Measurements from ENCODE around the gene METTL14. TPM values are rescaled to one million over a fixed set of nuclear protein-coding genes. Genes with fewer than 3 reads are reported as not detected.
A peak's percentile ranks its signal among the peaks of the same experiment; 100 is the strongest.

Gene METTL14
- total and polyA plus RNA-seq, 3 experiments from 2014 or later = 36.7 to 46.8 (median 42.9) TPM

- H3K27me3 Mint-ChIP-seq = no peaks in the 10 kb centered on the region
- H3K4me3 Mint-ChIP-seq = no peak overlapping the region
These were observed 52.9 kb downstream of the METTL14 start for GRCh38 chr4:118738090-118738489.

GRCh38 chr4:118739022-118739713, 54.0 kb downstream of the METTL14 start:
- peaks cover 20% of the 10 kb centered on the region for H3K36me3 ChIP-seq (ENCODE audit: insufficient read depth, low read length)
- no peaks in the 10 kb centered on the region for H3K4me1 ChIP-seq (ENCODE audit: insufficient read depth, low read length)
- ChIA-PET POLR2A (no interaction called here), CTCF (no interaction called here)
- Mint-ChIP-seq H3K4me1 (no peaks in the 10 kb centered on the region), H3K27ac (no peak overlapping the region), H3K4me3 (no peak overlapping the region), H3K27me3 (no peaks in the 10 kb centered on the region), H3K36me3 (peaks cover 11 to 76% (median 24%) of the 10 kb centered on the region in 3 donors), H3K9me3 (no peaks in the 10 kb centered on the region)
- H3K4me3 ChIP-seq (ENCODE audit: low read length) = no peak overlapping the region
- H3K9me3 ChIP-seq (ENCODE audit: low read length) = no peaks in the 10 kb centered on the region
- no peak for DNase-seq
- no peaks in the 10 kb centered on the region for H3K27me3 ChIP-seq (ENCODE audit: insufficient read depth, low read length, poor library complexity, severe bottlenecking)
- H3K27ac ChIP-seq (ENCODE audit: low read depth, low read length) = no peak overlapping the region

More at GRCh38 chr4:118738090-118738489, 52.9 kb downstream of the METTL14 start:
- no peaks in the 10 kb centered on the region for H3K4me1 Mint-ChIP-seq
- Histone ChIP-seq H3K4me1 (ENCODE audit: insufficient read depth, low read length) (no peaks in the 10 kb centered on the region), H3K36me3 (ENCODE audit: insufficient read depth, low read length) (peaks cover 20% of the 10 kb centered on the region), H3K27me3 (ENCODE audit: insufficient read depth, low read length, poor library complexity, severe bottlenecking) (no peaks in the 10 kb centered on the region), H3K4me3 (ENCODE audit: low read length) (no peak overlapping the region), H3K9me3 (ENCODE audit: low read length) (no peaks in the 10 kb centered on the region), H3K27ac (ENCODE audit: low read depth, low read length) (no peak overlapping the region)
- no peak for DNase-seq
- CTCF ChIA-PET = no interaction called here
- POLR2A ChIA-PET = no interaction called here
- H3K9me3 Mint-ChIP-seq = no peaks in the 10 kb centered on the region
- H3K36me3 Mint-ChIP-seq = peaks cover 7 to 74% (median 20%) of the 10 kb centered on the region in 3 donors
- H3K27ac Mint-ChIP-seq = no peak overlapping the region

GRCh38 chr4:118740869-118741268, 55.7 kb downstream of the METTL14 start:
- ChIA-PET CTCF (no interaction called here), POLR2A (no interaction called here)
- Histone ChIP-seq H3K9me3 (ENCODE audit: low read length) (no peaks in the 10 kb centered on the region), H3K4me3 (ENCODE audit: low read length) (no peak overlapping the region), H3K36me3 (ENCODE audit: insufficient read depth, low read length) (peaks cover 20% of the 10 kb centered on the region), H3K27me3 (ENCODE audit: insufficient read depth, low read length, poor library complexity, severe bottlenecking) (no peaks in the 10 kb centered on the region), H3K27ac (ENCODE audit: low read depth, low read length) (no peak overlapping the region), H3K4me1 (ENCODE audit: insufficient read depth, low read length) (no peaks in the 10 kb centered on the region)
- Mint-ChIP-seq H3K27ac (no peak overlapping the region), H3K36me3 (peaks cover 11 to 80% (median 22%) of the 10 kb centered on the region in 3 donors), H3K4me3 (no peak overlapping the region), H3K9me3 (no peaks in the 10 kb centered on the region), H3K4me1 (no peaks in the 10 kb centered on the region), H3K27me3 (no peaks in the 10 kb centered on the region)
- no peak for DNase-seq

GRCh38 chr4:118741301-118741855, 56.2 kb downstream of the METTL14 start:
- H3K9me3 Mint-ChIP-seq = no peaks in the 10 kb centered on the region
- no peaks in the 10 kb centered on the region for H3K4me1 Mint-ChIP-seq
- Histone ChIP-seq H3K36me3 (ENCODE audit: insufficient read depth, low read length) (peaks cover 20% of the 10 kb centered on the region), H3K27ac (ENCODE audit: low read depth, low read length) (no peak overlapping the region), H3K27me3 (ENCODE audit: insufficient read depth, low read length, poor library complexity, severe bottlenecking) (no peaks in the 10 kb centered on the region), H3K9me3 (ENCODE audit: low read length) (no peaks in the 10 kb centered on the region), H3K4me1 (ENCODE audit: insufficient read depth, low read length) (no peaks in the 10 kb centered on the region), H3K4me3 (ENCODE audit: low read length) (no peak overlapping the region)
- no peaks in the 10 kb centered on the region for H3K27me3 Mint-ChIP-seq
- no peak overlapping the region for H3K27ac Mint-ChIP-seq
- POLR2A ChIA-PET = no interaction called here
- no peak overlapping the region for H3K4me3 Mint-ChIP-seq
- CTCF ChIA-PET = interaction anchor here (0.7 kb wide), 1 partner anchor 149 kb away, joined by 5 read pairs; no protein-coding TSS in a partner anchor
- no peak for DNase-seq
- H3K36me3 Mint-ChIP-seq = peaks cover 11 to 78% (median 22%) of the 10 kb centered on the region in 3 donors

GRCh38 chr4:118742050-118742449, 56.9 kb downstream of the METTL14 start:
- H3K36me3 ChIP-seq (ENCODE audit: insufficient read depth, low read length) = peaks cover 20% of the 10 kb centered on the region
- H3K4me1 Mint-ChIP-seq = no peaks in the 10 kb centered on the region
- H3K27ac Mint-ChIP-seq = no peak overlapping the region
- ChIA-PET POLR2A (no interaction called here), CTCF (interaction anchor here (0.7 kb wide), 1 partner anchor 149 kb away, joined by 5 read pairs; no protein-coding TSS in a partner anchor)
- no peaks in the 10 kb centered on the region for H3K9me3 Mint-ChIP-seq
- no peaks in the 10 kb centered on the region for H3K27me3 ChIP-seq (ENCODE audit: insufficient read depth, low read length, poor library complexity, severe bottlenecking)
- no peak for DNase-seq
- no peak overlapping the region for H3K4me3 ChIP-seq (ENCODE audit: low read length)
- no peaks in the 10 kb centered on the region for H3K9me3 ChIP-seq (ENCODE audit: low read length)
- H3K4me3 Mint-ChIP-seq = no peak overlapping the region
- H3K4me1 ChIP-seq (ENCODE audit: insufficient read depth, low read length) = no peaks in the 10 kb centered on the region
- peaks cover 11 to 76% (median 21%) of the 10 kb centered on the region in 3 donors for H3K36me3 Mint-ChIP-seq
- H3K27ac ChIP-seq (ENCODE audit: low read depth, low read length) = no peak overlapping the region
- H3K27me3 Mint-ChIP-seq = no peaks in the 10 kb centered on the region

GRCh38 chr4:118743867-118744266, 58.7 kb downstream of the METTL14 start:
- Histone ChIP-seq H3K27ac (ENCODE audit: low read depth, low read length) (no peak overlapping the region), H3K4me1 (ENCODE audit: insufficient read depth, low read length) (no peaks in the 10 kb centered on the region), H3K4me3 (ENCODE audit: low read length) (no peak overlapping the region), H3K36me3 (ENCODE audit: insufficient read depth, low read length) (peaks cover 14% of the 10 kb centered on the region), H3K9me3 (ENCODE audit: low read length) (no peaks in the 10 kb centered on the region), H3K27me3 (ENCODE audit: insufficient read depth, low read length, poor library complexity, severe bottlenecking) (no peaks in the 10 kb centered on the region)
- DNase-seq = no peak
- Mint-ChIP-seq H3K27ac (no peak overlapping the region), H3K27me3 (no peaks in the 10 kb centered on the region), H3K4me3 (no peak overlapping the region), H3K4me1 (no peaks in the 10 kb centered on the region), H3K9me3 (no peaks in the 10 kb centered on the region), H3K36me3 (peaks cover 4 to 64% (median 19%) of the 10 kb centered on the region in 3 donors)
- ChIA-PET POLR2A (no interaction called here), CTCF (no interaction called here)

GRCh38 chr4:118745357-118745756, 60.2 kb downstream of the METTL14 start:
- H3K9me3 ChIP-seq (ENCODE audit: low read length) = no peaks in the 10 kb centered on the region
- H3K27me3 Mint-ChIP-seq = no peaks in the 10 kb centered on the region
- DNase-seq = no peak
- H3K27me3 ChIP-seq (ENCODE audit: insufficient read depth, low read length, poor library complexity, severe bottlenecking) = no peaks in the 10 kb centered on the region
- H3K36me3 ChIP-seq (ENCODE audit: insufficient read depth, low read length) = peaks cover 3% of the 10 kb centered on the region
- no peaks in the 10 kb centered on the region for H3K9me3 Mint-ChIP-seq
- no peaks in the 10 kb centered on the region for H3K4me1 Mint-ChIP-seq
- H3K4me1 ChIP-seq (ENCODE audit: insufficient read depth, low read length) = no peaks in the 10 kb centered on the region
- H3K27ac Mint-ChIP-seq = peak overlapping the region in 1 of 8 donors; percentile 22
- H3K27ac ChIP-seq (ENCODE audit: low read depth, low read length) = no peak overlapping the region
- ChIA-PET CTCF (interaction anchor here (1.3 to 1.8 kb wide), 2 partner anchors 27 to 145 kb away, joined by 4 to 5 read pairs; no protein-coding TSS in a partner anchor), POLR2A (no interaction called here)
- H3K4me3 ChIP-seq (ENCODE audit: low read length) = no peak overlapping the region
- H3K4me3 Mint-ChIP-seq = no peak overlapping the region
- peaks cover 4 to 57% (median 20%) of the 10 kb centered on the region in 3 donors for H3K36me3 Mint-ChIP-seq

GRCh38 chr4:118746251-118746919, 61.2 kb downstream of the METTL14 start:
- Mint-ChIP-seq H3K27ac (peak overlapping the region in 2 of 8 donors; percentile 32 to 79), H3K4me1 (no peaks in the 10 kb centered on the region), H3K4me3 (no peak overlapping the region), H3K9me3 (no peaks in the 10 kb centered on the region), H3K36me3 (peaks cover 4 to 57% (median 23%) of the 10 kb centered on the region in 3 donors), H3K27me3 (no peaks in the 10 kb centered on the region)
- H3K4me3 ChIP-seq (ENCODE audit: low read length) = no peak overlapping the region
- H3K36me3 ChIP-seq (ENCODE audit: insufficient read depth, low read length) = no peaks in the 10 kb centered on the region
- ChIA-PET POLR2A (no interaction called here), CTCF (interaction anchor here (0.6 to 1.8 kb wide), 4 partner anchors 9 to 144 kb away, joined by 3 to 5 read pairs (median 4); no protein-coding TSS in a partner anchor)
- no peaks in the 10 kb centered on the region for H3K4me1 ChIP-seq (ENCODE audit: insufficient read depth, low read length)
- H3K27ac ChIP-seq (ENCODE audit: low read depth, low read length) = no peak overlapping the region
- H3K9me3 ChIP-seq (ENCODE audit: low read length) = no peaks in the 10 kb centered on the region
- DNase-seq = no peak
- H3K27me3 ChIP-seq (ENCODE audit: insufficient read depth, low read length, poor library complexity, severe bottlenecking) = no peaks in the 10 kb centered on the region
